Osteoblast (primary cell): ENCODE measurements around the gene ANTXR1. TPM values are rescaled to one million over a fixed set of nuclear protein-coding genes. Genes with fewer than 3 reads are reported as not detected.
A peak's percentile ranks its signal among the peaks of the same experiment; 100 is the strongest.
"Not testable (repeated sequence)": the region's sequence is repeated elsewhere in the genome, so short reads cannot be mapped to it uniquely, and the experiment has no call there.

ENCODE experiments used
- DNase-seq: peaks from one replicate; pipeline ENCODE4 v3.0.0; 2011; ENCODE audit warnings: low spot score, mixed read lengths; ENCODE audit not compliant: insufficient read length; ENCODE audit errors: missing footprints
- H2AFZ ChIP-seq: 2 replicates; pipeline ENCODE4 v1.6.0; 2011; ENCODE audit warnings: mild to moderate bottlenecking, low read length
- H3K27ac ChIP-seq: 2 replicates; pipeline ENCODE4 v1.5.1; 2011; ENCODE audit warnings: mild to moderate bottlenecking, low read depth, low read length, moderate library complexity
- H3K27me3 ChIP-seq: 2 replicates; pipeline ENCODE4 v1.6.0; 2012; ENCODE audit warnings: mild to moderate bottlenecking, control low read depth, inconsistent platforms, low read length, moderate library complexity; ENCODE audit not compliant: insufficient read depth
- H3K36me3 ChIP-seq: 2 replicates; pipeline ENCODE4 v1.5.1; 2011; ENCODE audit warnings: mild to moderate bottlenecking, low read length, control low read depth, moderate library complexity; ENCODE audit not compliant: insufficient read depth
- H3K4me1 ChIP-seq: 2 replicates; pipeline ENCODE4 v1.5.1; 2011; ENCODE audit warnings: mild to moderate bottlenecking, low read length, control low read depth, moderate library complexity; ENCODE audit not compliant: insufficient read depth
- H3K4me2 ChIP-seq: 2 replicates; pipeline ENCODE4 v1.6.0; 2011; ENCODE audit warnings: mild to moderate bottlenecking, low read length; ENCODE audit not compliant: insufficient read depth
- H3K4me3 ChIP-seq: fragments of 200-600 bp; sonication (generic); 3 replicates; pipeline ENCODE4 v1.5.1; 2012; ENCODE audit warnings: mild to moderate bottlenecking, low read length, inconsistent platforms; ENCODE audit not compliant: insufficient read depth
- H3K79me2 ChIP-seq: 2 replicates; pipeline ENCODE4 v1.6.0; 2012; ENCODE audit warnings: mild to moderate bottlenecking, low read length, control low read depth, inconsistent platforms; ENCODE audit not compliant: insufficient read depth
- H3K9me3 ChIP-seq: 2 replicates; pipeline ENCODE4 v1.5.1; 2011; ENCODE audit warnings: low read depth, low read length, control low read depth
- H4K20me1 ChIP-seq: 2 replicates; pipeline ENCODE4 v1.6.0; 2012; ENCODE audit warnings: mild to moderate bottlenecking, low read length, control low read depth; ENCODE audit not compliant: insufficient read depth
- total RNA-seq: library from RNA; depleted of rRNA; stranded (reverse); fragments of >200 nt; gene quantifications from 2 replicates; pipeline ENCODE4 v1.2.3, GENCODE V29; 2012
- TF ChIP-seq, protein P1 (sequence below): IDR thresholded peaks from 2 replicates; pipeline ENCODE4 v1.5.1; 2011; ENCODE audit warnings: mild to moderate bottlenecking, low read depth, low read length, moderate library complexity; ENCODE audit errors: extremely low read depth

Gene ANTXR1
- total RNA-seq, 1 donor: 123 TPM

DNA sequence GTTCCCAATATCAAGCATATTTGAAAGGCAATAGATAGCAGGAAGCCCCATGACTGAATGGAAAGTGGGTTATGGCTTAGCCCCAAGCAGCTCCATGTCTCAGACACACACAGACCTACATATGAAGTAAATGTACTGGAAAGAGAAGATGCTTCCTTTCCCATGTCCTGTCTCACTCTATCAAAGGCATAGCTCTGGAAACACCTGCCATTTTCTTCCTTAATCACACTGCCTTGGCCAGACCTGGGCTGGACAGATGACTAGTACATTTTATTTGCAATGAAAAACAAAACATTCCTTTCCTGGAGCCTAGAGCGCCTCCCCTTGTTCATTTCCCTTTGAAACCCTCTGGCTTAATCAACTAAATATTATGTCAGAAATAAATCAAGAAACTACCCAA, 160.7 kb downstream of the ANTXR1 start:
- H2AFZ ChIP-seq: no peak overlapping the region
- H4K20me1 ChIP-seq: no peaks in the 10 kb centered on the region
- no peaks in the 10 kb centered on the region for H3K79me2 ChIP-seq
- no peak overlapping the region for H3K27ac ChIP-seq
- TF ChIP-seq, protein P1, sequence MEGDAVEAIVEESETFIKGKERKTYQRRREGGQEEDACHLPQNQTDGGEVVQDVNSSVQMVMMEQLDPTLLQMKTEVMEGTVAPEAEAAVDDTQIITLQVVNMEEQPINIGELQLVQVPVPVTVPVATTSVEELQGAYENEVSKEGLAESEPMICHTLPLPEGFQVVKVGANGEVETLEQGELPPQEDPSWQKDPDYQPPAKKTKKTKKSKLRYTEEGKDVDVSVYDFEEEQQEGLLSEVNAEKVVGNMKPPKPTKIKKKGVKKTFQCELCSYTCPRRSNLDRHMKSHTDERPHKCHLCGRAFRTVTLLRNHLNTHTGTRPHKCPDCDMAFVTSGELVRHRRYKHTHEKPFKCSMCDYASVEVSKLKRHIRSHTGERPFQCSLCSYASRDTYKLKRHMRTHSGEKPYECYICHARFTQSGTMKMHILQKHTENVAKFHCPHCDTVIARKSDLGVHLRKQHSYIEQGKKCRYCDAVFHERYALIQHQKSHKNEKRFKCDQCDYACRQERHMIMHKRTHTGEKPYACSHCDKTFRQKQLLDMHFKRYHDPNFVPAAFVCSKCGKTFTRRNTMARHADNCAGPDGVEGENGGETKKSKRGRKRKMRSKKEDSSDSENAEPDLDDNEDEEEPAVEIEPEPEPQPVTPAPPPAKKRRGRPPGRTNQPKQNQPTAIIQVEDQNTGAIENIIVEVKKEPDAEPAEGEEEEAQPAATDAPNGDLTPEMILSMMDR: no peak
- DNase-seq: no peak
- H3K4me3 ChIP-seq: no peak overlapping the region
- peaks cover 29% of the 10 kb centered on the region for H3K4me1 ChIP-seq
- H3K4me2 ChIP-seq: no peak overlapping the region
- no peaks in the 10 kb centered on the region for H3K9me3 ChIP-seq
- no peaks in the 10 kb centered on the region for H3K27me3 ChIP-seq
- H3K36me3 ChIP-seq: peaks cover 3% of the 10 kb centered on the region

DNA sequence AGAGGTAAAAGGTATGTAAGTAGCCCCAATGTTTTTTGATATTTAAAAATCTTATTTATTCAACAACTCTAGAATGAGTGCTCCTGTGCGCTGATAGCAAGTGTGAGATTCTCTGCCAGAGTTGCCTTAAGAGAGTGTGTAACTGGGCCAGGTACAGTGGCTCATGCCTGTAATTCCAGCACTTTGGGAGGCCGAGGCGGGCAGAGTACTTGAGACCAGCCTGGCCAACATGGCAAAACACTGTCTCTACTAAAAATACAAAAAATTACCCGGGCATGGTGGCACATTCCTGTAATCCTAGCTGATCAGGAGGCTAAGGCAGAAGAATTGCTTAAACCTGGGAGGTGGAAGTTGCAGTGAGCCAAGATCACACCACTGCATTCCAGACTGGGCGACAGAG, 161.2 kb downstream of the ANTXR1 start:
- not testable (repeated sequence) for H3K9me3 ChIP-seq, DNase-seq, H3K4me3 ChIP-seq, H4K20me1 ChIP-seq, H3K36me3 ChIP-seq, H3K4me2 ChIP-seq, H3K79me2 ChIP-seq, H2AFZ ChIP-seq, H3K27me3 ChIP-seq
- peak overlapping the region; percentile 23 for H3K27ac ChIP-seq
- H3K4me1 ChIP-seq: peaks cover 28% of the 10 kb centered on the region

DNA sequence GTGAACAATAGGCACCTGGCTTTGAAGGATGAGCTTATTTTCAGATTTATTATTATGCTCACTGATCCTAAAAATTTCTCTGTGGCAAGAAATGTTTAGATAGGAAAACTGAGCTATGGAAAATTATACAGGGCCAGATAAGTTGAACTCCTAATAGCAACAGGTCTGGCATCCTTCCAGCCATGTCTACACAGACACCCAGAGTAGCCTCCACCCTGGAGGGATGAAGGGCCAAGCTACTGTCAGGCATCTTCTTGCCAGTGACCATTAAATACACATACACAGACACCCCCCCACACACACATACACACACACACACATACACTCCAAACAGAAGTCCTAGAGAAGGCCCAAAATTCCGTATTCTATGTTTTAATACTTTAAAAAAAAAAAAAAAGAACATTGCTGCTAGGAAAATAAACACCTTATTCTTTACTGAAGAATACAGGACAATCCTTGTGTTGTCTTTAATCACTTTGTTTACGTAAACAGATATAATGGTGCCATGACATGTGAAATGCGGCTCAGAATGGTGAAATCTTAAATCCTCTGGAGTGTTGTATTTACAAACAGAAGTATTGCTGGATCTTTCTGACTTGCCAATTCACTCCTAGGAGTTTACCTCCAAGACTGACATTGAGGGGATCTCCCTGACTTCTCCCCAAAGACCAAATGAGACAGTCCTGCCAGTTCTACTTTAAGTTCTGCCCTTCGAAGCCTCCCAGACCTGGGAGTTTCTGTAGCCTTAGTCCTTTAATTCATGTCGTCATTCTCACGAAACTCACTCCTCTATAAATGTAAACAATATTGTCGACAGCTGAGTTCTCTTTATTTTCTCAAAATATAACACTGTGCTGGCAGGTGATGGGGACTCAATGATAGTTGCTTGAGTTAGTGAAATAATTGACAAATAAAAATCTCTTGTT, 163.1 kb downstream of the ANTXR1 start:
- Histone ChIP-seq H3K4me1 (peaks cover 21% of the 10 kb centered on the region), H3K27ac (peak overlapping the region; percentile 99), H3K36me3 (peaks cover 3% of the 10 kb centered on the region), H3K9me3 (no peaks in the 10 kb centered on the region), H3K79me2 (no peaks in the 10 kb centered on the region), H2AFZ (no peak overlapping the region), H4K20me1 (no peaks in the 10 kb centered on the region), H3K27me3 (no peaks in the 10 kb centered on the region), H3K4me3 (no peak overlapping the region), H3K4me2 (no peak overlapping the region)
- TF ChIP-seq, protein P1: no peak
- DNase-seq: no peak

DNA sequence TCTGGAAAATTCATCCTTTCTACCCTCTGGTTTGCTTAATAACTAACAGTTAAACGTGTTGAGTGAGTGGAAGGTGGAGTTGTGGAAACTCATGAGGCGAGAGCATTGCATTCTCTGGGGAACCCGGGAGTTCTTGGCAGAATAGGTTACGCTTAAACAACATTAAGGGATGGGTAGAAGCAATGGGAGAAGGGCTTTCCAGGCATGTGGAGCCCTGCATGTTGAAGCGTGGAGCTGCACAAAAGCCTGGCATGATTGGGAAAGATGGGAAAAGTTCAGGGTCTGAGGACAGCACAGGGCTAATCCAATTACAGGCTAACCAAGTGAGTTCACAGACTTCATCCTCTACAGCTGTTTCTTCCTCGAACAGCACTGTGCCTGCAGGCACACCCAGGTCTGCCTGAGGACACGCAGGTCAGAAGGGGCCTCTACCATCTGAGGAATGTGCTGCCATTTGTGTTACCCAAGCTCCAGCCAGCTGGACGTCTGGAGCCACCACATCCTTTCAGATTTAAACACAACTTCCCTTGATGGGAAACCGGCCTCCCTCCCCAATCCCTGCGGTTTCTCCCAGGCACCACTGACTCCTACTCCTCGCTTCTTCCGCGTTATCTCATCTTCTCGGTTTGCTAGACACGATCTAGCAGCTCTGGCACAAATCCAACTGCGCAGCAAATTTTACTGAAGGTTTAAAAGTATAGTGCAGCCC, 164.2 kb downstream of the ANTXR1 start:
- Histone ChIP-seq H3K4me1 (peaks cover 21% of the 10 kb centered on the region), H2AFZ (peak overlapping the region; percentile 21), H3K79me2 (no peaks in the 10 kb centered on the region), H3K9me3 (no peaks in the 10 kb centered on the region), H3K4me3 (peak overlapping the region; percentile 47), H4K20me1 (no peaks in the 10 kb centered on the region), H3K27ac (peak overlapping the region; percentile 99), H3K27me3 (no peaks in the 10 kb centered on the region), H3K4me2 (peak overlapping the region; percentile 78), H3K36me3 (peaks cover 7% of the 10 kb centered on the region)
- peak; percentile 87 for DNase-seq
- TF ChIP-seq, protein P1: peak; percentile 0
